NCI-H510A (cell line): ENCODE results near the gene RGCC.

ENCODE experiments used
- DNase-seq: peaks from one replicate; lab custom pipeline; 2025; lab: John Stamatoyannopoulos, UW

The RGCC gene

GRCh38 chr13:41453620-41454019, 3.7 kb upstream of the RGCC start:
- DNase-seq, result no peak

DNA sequence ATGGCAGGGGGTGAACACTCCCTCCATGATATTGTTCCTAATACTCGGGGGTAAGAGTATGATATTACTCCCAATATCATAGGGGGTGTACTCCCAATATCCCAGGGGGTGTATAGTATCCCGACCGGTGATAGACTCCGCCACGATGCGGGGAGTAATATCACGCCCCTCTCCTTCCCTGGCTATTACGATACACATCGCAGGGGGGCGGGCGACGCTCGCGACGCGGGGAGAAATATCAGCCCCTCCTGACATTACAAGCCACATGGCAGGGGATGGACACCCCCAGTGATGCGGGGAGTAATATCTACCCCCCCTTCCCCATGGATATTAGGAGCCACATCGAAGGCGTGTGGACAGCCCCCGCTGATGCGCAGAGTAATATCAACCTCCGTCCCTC, 3.2 kb upstream of the RGCC start:
- DNase-seq, result no peak

DNA sequence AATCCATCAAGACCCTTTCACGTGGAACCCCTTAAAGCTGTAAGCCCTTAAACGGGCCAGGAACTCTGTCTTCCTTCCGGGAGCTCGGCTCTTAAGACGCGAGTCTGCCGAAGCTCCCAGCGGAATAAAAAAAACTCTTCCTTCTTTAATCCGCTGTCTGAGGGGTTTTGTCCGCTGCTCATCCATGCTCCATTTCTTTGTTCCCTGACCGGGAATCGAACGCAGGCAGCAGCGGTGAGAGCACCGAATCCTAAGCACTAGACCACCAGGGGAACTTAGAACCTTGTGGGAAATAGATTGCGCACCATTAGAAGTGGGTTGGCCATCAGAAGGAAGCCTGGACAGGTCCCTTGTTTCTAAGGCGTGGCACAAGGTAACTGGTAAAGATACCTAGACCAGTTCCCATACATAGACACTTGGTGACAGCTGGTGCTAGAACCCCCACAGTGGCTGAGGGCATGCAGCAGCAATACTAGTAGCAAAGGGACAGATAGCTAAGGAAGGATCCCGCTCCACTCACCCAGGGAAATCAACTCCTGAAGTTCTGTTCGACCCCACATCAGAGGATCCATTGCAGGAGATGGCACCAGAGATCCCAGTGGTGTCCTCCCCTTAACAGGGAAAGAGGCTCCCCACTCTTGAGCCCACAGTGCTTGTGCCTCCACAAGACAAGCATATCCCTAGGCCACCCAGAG, 1.5 kb upstream of the RGCC start:
- no peak for DNase-seq

- DNase-seq, result no peak
These were observed 338 bp downstream of the RGCC start for GRCh38 chr13:41457589-41458186.

GRCh38 chr13:41458187-41458760, 924 bp downstream of the RGCC start:
- DNase-seq, result no peak

DNA sequence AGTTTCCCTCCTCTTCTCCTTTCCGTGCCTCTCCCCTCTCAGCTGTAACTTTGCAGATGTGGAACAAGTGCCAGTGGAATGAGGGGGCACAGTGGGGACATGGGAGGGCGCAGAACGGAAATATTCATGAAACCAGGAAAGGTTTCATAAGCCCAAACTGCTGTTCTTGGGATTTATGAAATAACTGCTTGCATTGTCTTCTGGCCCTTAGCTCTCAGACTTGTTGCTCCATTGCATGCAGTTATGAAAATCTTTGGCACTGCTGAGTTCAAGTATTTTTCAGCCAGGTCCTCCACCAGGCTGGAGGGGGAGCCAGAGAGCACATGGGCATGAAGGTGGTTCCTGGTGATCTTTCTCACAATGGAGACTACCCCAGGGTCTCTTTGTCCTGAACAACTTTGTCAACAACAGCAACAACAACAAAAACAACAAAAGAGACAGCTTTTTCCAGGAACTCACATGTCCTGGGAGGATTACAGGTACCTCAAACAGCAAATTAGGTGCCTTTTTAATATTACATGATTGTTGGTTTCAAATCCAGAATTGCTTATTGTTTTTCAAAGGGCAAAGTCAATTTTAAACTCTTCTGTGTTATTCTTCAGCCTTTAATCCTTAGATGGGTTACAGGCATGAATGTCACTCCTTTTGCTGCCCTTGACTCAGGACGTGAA, 1.5 kb downstream of the RGCC start:
- no peak for DNase-seq

DNA sequence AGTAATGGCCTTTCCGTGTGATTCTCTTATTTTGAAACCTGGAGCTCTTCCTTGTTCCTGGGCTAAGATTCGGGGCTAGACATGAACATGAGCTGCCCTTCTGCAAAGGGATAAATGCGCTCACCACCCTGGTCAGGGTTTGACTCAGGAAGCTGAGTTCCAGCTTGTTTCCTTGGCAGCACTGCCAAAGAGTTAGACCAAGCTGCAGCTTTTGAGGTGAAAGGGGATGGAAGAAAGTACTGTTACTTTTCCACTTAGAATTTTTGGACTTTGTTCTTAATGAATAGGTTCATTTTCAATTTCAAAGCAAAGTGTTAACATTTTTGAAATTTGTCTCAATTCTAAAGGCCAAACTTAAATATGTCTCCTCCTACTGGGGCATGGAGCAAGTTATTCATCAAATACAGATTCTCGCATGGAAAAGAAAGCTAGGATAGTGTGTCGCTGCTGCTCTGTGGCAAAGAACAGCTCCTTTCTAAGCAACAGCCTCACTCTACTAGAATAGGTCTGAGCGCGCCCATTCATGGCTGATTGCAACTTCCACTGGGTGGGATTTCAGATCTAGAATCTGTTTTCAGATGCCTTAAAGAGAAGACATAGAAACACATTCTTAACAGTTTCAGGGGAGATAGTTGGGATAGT, 2.2 kb downstream of the RGCC start:
- no peak for DNase-seq

- no peak for DNase-seq
These were observed 2.7 kb downstream of the RGCC start for GRCh38 chr13:41460074-41460465.

DNA sequence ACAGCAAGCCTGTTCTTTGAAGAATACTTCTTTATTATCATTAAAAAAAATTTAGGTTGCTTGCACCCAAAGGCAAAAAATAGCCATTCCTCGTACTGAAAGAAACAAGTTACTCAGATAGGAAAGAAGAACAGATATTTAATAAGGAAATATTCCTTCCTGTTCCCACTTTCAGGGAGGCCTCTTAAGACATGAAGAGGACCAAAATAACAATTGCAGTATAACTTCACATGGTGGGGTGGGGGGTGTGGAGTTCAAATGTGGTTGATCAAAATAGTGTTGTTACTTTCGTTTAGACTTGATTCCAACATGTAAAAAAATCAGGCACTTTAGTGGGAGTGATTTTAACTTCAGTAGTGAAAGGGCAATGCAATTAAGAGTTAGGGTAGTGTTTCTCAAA, 3.6 kb downstream of the RGCC start:
- DNase-seq, result no peak

DNA sequence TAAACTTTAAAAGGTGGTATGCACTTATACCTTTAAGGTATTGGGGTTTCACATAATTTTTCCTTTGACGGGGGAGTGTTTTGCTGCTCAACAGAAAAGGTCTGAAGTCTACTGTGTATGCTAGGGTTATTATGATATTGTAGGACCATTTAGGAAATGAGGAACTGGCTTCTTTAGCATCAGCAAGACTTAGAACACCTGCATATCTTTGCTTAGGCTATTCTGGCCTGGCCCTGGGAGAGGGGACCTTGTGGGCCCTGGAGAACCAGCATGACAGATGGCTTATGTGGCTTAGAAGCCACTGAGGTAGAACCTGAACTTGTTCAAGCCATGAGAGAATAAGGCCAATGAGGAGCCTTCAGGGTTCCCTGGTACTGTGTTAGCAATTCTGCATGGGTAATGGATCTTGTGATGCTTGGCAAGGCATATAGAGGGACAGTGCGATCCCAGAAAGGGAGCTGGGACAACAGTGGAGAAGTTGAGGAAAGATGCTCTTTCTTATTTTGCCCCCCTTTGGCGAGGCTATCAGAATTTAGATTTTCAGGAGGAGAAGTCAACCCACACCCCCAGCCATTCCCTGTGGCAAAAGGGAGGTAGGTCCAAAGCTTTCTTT, 4.3 kb downstream of the RGCC start:
- DNase-seq, result no peak

DNA sequence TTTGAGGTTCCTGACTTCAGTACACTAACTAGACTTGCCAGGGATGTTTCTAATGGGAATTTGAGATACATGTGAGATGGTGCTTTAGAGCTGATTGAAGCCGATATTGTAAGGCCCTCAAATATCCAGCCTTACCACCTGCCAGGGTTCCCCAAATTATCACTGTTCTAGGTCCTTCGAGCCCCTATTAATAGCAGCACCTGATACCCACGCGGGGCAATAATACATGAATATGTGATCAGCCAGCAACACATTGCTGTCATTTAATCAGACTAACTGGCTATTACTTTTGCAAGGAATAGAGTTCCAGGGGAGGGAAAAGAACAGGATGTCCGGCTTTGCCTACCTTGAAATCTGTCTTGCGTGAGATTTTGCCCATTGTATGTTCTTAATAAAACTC, 5.1 kb downstream of the RGCC start:
- DNase-seq, result no peak

- DNase-seq, result no peak
These were observed 6.7 kb downstream of the RGCC start for GRCh38 chr13:41463838-41464602.

- DNase-seq, result no peak
These were observed 8.0 kb downstream of the RGCC start for GRCh38 chr13:41465241-41465847.

- no peak for DNase-seq
These were observed 8.6 kb downstream of the RGCC start for GRCh38 chr13:41465898-41466320.

DNA sequence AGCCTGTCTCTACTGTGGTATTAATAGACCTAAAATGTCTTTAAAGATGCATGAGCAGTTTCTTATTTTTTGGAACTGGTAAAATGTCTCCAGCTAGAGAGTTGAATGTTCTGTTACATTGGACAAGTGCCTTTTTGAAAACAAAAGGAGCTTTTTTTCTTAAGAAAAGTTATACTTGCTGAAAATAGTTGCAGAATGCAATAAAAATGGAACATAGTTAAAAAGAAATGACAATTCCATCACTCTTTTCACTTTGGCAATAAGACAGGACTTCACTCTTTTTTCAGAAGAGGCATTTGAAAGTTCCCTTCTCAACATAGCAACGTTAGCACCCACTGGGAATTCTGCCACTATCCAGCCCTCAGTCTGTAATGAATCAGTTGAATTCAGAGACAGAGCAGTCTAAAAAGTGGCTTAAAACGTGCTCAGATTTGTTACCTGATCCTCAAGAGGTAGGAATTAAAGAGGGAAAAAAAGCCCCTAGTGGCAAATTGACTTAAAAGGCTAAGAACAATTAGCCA, 10.1 kb downstream of the RGCC start:
- DNase-seq, result no peak

GRCh38 chr13:41468631-41469030, 11.3 kb downstream of the RGCC start:
- no peak for DNase-seq

- DNase-seq, result no peak
These were observed 12.8 kb downstream of the RGCC start for GRCh38 chr13:41470196-41470595.

DNA sequence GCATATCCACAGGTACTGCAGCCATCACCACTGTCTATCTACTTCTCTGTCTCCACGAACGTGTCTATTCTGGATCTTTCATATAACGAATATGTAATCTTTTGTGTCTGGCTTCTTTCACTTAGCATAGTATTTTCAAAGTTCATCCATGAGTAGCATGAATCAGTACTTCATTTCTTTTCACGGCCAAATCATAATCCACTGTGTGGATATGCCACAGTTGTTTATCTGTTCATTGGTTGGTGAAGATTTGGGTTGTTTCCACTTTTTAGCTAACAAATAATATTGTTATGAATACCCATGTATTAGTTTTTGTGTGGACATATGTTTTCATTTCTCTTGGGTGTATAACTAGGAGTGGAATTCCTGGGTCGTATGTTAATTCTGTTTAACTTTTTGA, 14.4 kb downstream of the RGCC start:
- no peak for DNase-seq

- no peak for DNase-seq
These were observed 29.9 kb downstream of the RGCC start for GRCh38 chr13:41487222-41487621.

GRCh38 chr13:41488124-41488523, 30.8 kb downstream of the RGCC start:
- no peak for DNase-seq
